ENCODE data around the gene KIR2DL4. TPM values are rescaled to one million over a fixed set of nuclear protein-coding genes. Genes with fewer than 3 reads are reported as not detected.

The KIR2DL4 gene
- polyA plus RNA-seq, 4 donors, result 0.05 TPM; not detected in 3

Other genes with a start within 250 kb of the KIR2DL4 start
- 1 to 10 TPM in 1 of 4 donors, under 1 TPM in 3; 0.47 to 1.2 (median 0.79) TPM for gene LILRA2, start 229.8 kb upstream of the KIR2DL4 start, polyA plus RNA-seq (ENCODE audit: insufficient read length in 4 of 4)
- under 1 TPM; 0.29 to 0.62 (median 0.40) TPM for gene LILRA1, start 210.0 kb upstream of the KIR2DL4 start, polyA plus RNA-seq (ENCODE audit: insufficient read length in 4 of 4)
- 1 to 10 TPM in 1 of 4 donors, under 1 TPM in 3; 0.86 to 1.6 (median 0.96) TPM for gene LILRB1, start 173.1 kb upstream of the KIR2DL4 start, polyA plus RNA-seq (ENCODE audit: insufficient read length in 4 of 4)
- 1 to 10 TPM in 2 of 4 donors, under 1 TPM in 2; 0.84 to 1.2 (median 1.0) TPM for gene LILRB4, start 140.6 kb upstream of the KIR2DL4 start, polyA plus RNA-seq (ENCODE audit: insufficient read length in 4 of 4)
- gene KIR3DL3, start 79.2 kb upstream of the KIR2DL4 start, polyA plus RNA-seq (ENCODE audit: insufficient read length in 4 of 4), result not detected
- not detected for gene KIR2DL3, start 65.1 kb upstream of the KIR2DL4 start, polyA plus RNA-seq (ENCODE audit: insufficient read length in 4 of 4)
- under 1 TPM in 1 of 4 donors, not detected in 3; 0.06 TPM for gene KIR2DL1, start 33.8 kb upstream of the KIR2DL4 start, polyA plus RNA-seq (ENCODE audit: insufficient read length in 4 of 4)
- gene KIR3DL1, start 12.9 kb downstream of the KIR2DL4 start, polyA plus RNA-seq (ENCODE audit: insufficient read length in 4 of 4), result not detected
- gene KIR2DS4, start 29.1 kb downstream of the KIR2DL4 start, polyA plus RNA-seq (ENCODE audit: insufficient read length in 4 of 4), result not detected
- gene KIR3DL2, start 46.8 kb downstream of the KIR2DL4 start, polyA plus RNA-seq (ENCODE audit: insufficient read length in 4 of 4), result not detected
- under 1 TPM in 3 of 4 donors, not detected in 1; 0.17 to 0.49 (median 0.30) TPM for gene FCAR, start 70.6 kb downstream of the KIR2DL4 start, polyA plus RNA-seq (ENCODE audit: insufficient read length in 4 of 4)
- gene NCR1, start 102.5 kb downstream of the KIR2DL4 start, polyA plus RNA-seq (ENCODE audit: insufficient read length in 4 of 4), result under 1 TPM in 2 of 4 donors, not detected in 2; 0.10 to 0.22 TPM
- gene NLRP7, start 143.9 kb downstream of the KIR2DL4 start, polyA plus RNA-seq (ENCODE audit: insufficient read length in 4 of 4), result under 1 TPM in 1 of 4 donors, not detected in 3; 0.03 TPM
- gene NLRP2, start 162.8 kb downstream of the KIR2DL4 start, polyA plus RNA-seq (ENCODE audit: insufficient read length in 4 of 4), result 10 to 100 TPM in 3 of 4 donors, 1 to 10 TPM in 1; 5.6 to 22.0 (median 17.8) TPM
- 1 to 10 TPM in 1 of 4 donors, under 1 TPM in 3; 0.35 to 1.2 (median 0.50) TPM for gene GP6, start 234.7 kb downstream of the KIR2DL4 start, polyA plus RNA-seq (ENCODE audit: insufficient read length in 4 of 4)